ENCODE results near the gene GCFC2. TPM values are rescaled to one million over a fixed set of nuclear protein-coding genes. Genes with fewer than 3 reads are reported as not detected.

GCFC2 gene
- total and polyA plus RNA-seq, 9 of the 15 experiments (the other 6 are each of a cell fraction or from before 2014, with no cell fraction given) = 10.5 to 40.6 (median 23.0) TPM

- TF ChIP-seq, protein P1, sequence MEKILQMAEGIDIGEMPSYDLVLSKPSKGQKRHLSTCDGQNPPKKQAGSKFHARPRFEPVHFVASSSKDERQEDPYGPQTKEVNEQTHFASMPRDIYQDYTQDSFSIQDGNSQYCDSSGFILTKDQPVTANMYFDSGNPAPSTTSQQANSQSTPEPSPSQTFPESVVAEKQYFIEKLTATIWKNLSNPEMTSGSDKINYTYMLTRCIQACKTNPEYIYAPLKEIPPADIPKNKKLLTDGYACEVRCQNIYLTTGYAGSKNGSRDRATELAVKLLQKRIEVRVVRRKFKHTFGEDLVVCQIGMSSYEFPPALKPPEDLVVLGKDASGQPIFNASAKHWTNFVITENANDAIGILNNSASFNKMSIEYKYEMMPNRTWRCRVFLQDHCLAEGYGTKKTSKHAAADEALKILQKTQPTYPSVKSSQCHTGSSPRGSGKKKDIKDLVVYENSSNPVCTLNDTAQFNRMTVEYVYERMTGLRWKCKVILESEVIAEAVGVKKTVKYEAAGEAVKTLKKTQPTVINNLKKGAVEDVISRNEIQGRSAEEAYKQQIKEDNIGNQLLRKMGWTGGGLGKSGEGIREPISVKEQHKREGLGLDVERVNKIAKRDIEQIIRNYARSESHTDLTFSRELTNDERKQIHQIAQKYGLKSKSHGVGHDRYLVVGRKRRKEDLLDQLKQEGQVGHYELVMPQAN (IDR thresholded peaks at IDR 0.05; ENCODE audit: borderline replicate concordance) = no peak
- TF ChIP-seq MAX (CRISPR knock-in tag; IDR thresholded peaks at IDR 0.05) (no peak), ZSCAN32 (CRISPR knock-in tag; IDR thresholded peaks at IDR 0.05) (no peak), NCOA4 (IDR thresholded peaks at IDR 0.05; ENCODE audit: partially characterized antibody) (no peak), ZNF644 (tag; IDR thresholded peaks at IDR 0.05; ENCODE audit: low read depth) (no peak), ZFP30 (CRISPR knock-in tag; IDR thresholded peaks at IDR 0.05; ENCODE audit: borderline replicate concordance) (no peak), TAL1 (IDR thresholded peaks at IDR 0.05) (no peak)
These were observed 25.6 kb upstream of the GCFC2 start (continued) for GRCh38 chr2:75736276-75736675.

- Histone ChIP-seq H3K27me3 (ENCODE audit: control insufficient read depth in 2 of 2, insufficient read depth in 2 of 2, low read length in 2 of 2) (no peaks in the 10 kb centered on the region; a peak in 1 of 5 replicates), H3K4me1 (replicated peaks in 1 of 2; ENCODE audit: control insufficient read depth in 2 of 2, insufficient read depth in 2 of 2, low read length in 2 of 2) (no peaks in the 10 kb centered on the region), H4K20me1 (replicated peaks; ENCODE audit: control insufficient read depth, insufficient read depth, low read length) (no peaks in the 10 kb centered on the region), H3K36me3 (ENCODE audit: control insufficient read depth, insufficient read depth, low read length) (no peaks in the 10 kb centered on the region), H2AFZ (ENCODE audit: low read depth, low read length) (no peak overlapping the region), H3K9me1 (ENCODE audit: control insufficient read depth, insufficient read depth, low read length) (no peaks in the 10 kb centered on the region), H3K79me2 (ENCODE audit: control insufficient read depth, insufficient read depth, low read length) (no peaks in the 10 kb centered on the region), H3K9me3 (replicated peaks; ENCODE audit: control insufficient read depth, insufficient read depth, low read depth, low read length) (no peaks in the 10 kb centered on the region), H3K4me3 (no peak overlapping the region), H3K27ac (ENCODE audit: extremely low read depth, low read depth, low read length) (no peak overlapping the region), H3K4me2 (ENCODE audit: insufficient read depth, low read length) (no peak overlapping the region), H3K9ac (ENCODE audit: insufficient read depth in 1 of 2, low read depth in 2 of 2, low read length in 2 of 2) (no peak overlapping the region)
- intact Hi-C loops (cut with micrococcal nuclease) (loop anchor here (1.0 kb wide), 1 partner anchor 870 kb away; no protein-coding TSS in a partner anchor), in situ Hi-C loops (cut with MboI) (no loop called here)
- TF ChIP-seq, protein P2, sequence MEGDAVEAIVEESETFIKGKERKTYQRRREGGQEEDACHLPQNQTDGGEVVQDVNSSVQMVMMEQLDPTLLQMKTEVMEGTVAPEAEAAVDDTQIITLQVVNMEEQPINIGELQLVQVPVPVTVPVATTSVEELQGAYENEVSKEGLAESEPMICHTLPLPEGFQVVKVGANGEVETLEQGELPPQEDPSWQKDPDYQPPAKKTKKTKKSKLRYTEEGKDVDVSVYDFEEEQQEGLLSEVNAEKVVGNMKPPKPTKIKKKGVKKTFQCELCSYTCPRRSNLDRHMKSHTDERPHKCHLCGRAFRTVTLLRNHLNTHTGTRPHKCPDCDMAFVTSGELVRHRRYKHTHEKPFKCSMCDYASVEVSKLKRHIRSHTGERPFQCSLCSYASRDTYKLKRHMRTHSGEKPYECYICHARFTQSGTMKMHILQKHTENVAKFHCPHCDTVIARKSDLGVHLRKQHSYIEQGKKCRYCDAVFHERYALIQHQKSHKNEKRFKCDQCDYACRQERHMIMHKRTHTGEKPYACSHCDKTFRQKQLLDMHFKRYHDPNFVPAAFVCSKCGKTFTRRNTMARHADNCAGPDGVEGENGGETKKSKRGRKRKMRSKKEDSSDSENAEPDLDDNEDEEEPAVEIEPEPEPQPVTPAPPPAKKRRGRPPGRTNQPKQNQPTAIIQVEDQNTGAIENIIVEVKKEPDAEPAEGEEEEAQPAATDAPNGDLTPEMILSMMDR (IDR thresholded peaks at IDR 0.05 in 2 of 3, conservative IDR thresholded peaks at IDR 0.05 in 1 of 3; ENCODE audit: insufficient read depth in 2 of 3, low read depth in 1 of 3, low read length in 3 of 3) = peak; percentile 25 to 59 (median 33); a peak in 4 of 6 replicates
- TF ChIP-seq RAD21 (CRISPR knock-in tag; conservative IDR thresholded peaks at IDR 0.05 in 1 of 2, IDR thresholded peaks at IDR 0.05 in 1 of 2) = peak; percentile 36 to 67
- no peak for TF ChIP-seq POLR3G (IDR thresholded peaks at IDR 0.05; ENCODE audit: extremely low read depth, insufficient read length, insufficient replicate concordance)
- BruUV-seq (replicated peaks) = no TSS peak
- ATAC-seq (no peak; the same call in 2 of the 3 replicates), FAIRE-seq (peak; percentile 15), DNase-seq (ENCODE audit: extremely low read depth in 1 of 4, low spot score in 3 of 4) (peak in 1 of 4 experiments; percentile 8)
- ChIA-PET CTCF (ENCODE audit: low intra/inter-chr PET ratio) (interaction anchor here (0.6 kb wide), 1 partner anchor 91 kb away, joined by 3 read pairs; no protein-coding TSS in a partner anchor), POLR2A (interaction anchor here (0.9 kb wide), 1 partner anchor 8 kb away, joined by 4 read pairs; no protein-coding TSS in a partner anchor)
- 12% methylated on average over 5 of the region's 5 CpGs for WGBS (ENCODE audit: insufficient coverage, low coverage, missing lambda C conversion rate)
These were observed 19.1 kb upstream of the GCFC2 start for GRCh38 chr2:75729861-75730260.

Measured in K562 (cell line).